ENCODE data around the gene PIAS1.
A peak's percentile ranks its signal among the peaks of the same experiment; 100 is the strongest.
"Not testable (repeated sequence)": the region's sequence is repeated elsewhere in the genome, so short reads cannot be mapped to it uniquely, and the experiment has no call there.

PIAS1 gene

DNA sequence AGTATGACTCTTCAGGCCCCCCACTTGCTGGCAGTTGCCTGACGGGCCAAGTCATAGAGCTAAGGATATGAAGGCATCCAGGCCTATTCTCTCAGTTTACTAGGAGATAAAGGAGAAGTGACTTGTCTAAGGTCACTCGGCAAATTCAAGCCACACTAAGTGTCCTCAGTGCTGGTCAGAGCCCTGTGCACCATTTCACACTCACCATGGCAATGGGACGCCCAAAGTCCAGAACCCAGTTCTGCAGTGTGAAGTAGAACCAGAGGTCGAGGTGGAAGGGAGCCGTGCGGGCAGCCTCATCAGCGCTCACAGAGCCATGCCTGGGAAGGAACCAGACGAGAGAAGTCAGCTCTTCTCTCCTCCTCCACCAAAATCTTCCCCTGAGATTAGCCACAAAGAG is 164.2 kb downstream of the PIAS1 start (continued):
- no peak for TF ChIP-seq ZNF514 (tag by site-specific recombination; IDR thresholded peaks at IDR 0.05)
- TF ChIP-seq BCL11A (tag by site-specific recombination; IDR thresholded peaks at IDR 0.05; ENCODE audit: low read depth), result no peak

DNA sequence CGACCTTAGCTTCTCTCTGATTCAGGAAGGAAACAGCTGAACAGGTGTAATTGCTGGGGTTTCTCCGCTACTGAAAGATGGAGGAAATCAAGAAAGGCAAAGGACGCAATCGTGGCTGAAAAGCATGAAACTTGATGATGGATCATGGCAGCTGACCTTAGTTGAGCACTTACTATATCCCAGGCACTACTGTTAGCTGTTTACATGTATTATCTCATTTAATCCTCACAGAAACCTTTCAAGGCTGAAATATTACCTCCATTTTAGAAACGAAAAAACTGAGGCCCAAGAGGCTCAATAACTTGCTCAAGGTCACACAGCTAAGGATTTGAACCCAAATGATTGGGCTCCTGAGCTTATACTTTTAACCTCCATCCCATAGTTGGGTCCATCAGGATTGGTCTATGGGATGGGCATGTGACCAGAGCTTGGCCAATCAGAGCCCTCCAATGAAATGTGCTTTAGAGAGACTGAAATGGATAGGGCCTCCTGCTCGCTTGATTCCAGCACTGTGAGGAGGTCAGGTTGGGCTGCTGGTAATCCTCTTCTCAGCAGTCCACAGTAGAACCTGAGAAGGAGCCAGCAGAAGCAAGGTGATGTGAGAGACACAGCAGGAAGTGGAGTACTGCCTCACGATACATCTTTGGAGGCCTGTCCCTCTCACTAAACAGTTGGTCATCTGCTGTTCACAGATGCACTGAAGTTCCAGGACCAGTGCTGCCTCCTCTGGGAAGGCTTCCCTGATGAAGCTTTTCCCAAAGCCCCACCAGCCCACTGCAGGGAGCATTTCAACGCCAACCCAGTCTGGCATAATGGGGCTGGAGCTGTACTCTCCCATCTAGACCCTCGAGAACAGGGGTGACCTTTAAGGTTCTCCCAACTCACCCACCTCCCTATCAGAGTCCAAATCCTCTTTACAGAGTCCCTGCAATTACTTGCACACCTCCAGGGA is 165.0 kb downstream of the PIAS1 start:
- H3K4me3 ChIP-seq (ENCODE audit: low read depth, low read length), result no peak overlapping the region

DNA sequence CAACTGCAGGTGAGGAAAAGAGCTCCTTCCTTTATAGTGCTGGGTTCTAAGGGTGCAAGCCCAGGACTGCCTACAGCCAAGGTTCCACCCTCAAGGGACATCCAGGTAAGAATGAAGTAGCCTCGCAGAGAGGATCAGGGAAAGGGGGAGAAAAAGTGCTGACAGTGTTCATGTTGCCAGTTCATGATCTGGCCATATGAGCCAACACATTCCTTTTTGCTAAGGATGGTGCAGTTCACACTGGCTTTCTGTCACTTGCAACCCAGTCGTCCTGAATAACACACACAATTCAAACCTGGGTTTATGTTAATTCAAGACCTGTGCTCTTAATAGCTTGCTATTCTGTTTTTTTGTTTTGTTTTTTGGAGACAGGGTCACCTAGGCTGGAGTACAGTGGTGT is 166.4 kb downstream of the PIAS1 start:
- no peak for TF ChIP-seq GLI4 (tag by site-specific recombination; IDR thresholded peaks at IDR 0.05)
- no peak for TF ChIP-seq SP2 (tag by site-specific recombination; IDR thresholded peaks at IDR 0.05)
- TF ChIP-seq, protein P1, sequence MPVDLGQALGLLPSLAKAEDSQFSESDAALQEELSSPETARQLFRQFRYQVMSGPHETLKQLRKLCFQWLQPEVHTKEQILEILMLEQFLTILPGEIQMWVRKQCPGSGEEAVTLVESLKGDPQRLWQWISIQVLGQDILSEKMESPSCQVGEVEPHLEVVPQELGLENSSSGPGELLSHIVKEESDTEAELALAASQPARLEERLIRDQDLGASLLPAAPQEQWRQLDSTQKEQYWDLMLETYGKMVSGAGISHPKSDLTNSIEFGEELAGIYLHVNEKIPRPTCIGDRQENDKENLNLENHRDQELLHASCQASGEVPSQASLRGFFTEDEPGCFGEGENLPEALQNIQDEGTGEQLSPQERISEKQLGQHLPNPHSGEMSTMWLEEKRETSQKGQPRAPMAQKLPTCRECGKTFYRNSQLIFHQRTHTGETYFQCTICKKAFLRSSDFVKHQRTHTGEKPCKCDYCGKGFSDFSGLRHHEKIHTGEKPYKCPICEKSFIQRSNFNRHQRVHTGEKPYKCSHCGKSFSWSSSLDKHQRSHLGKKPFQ (tag by site-specific recombination; IDR thresholded peaks at IDR 0.05), result peak; percentile 66
- TF ChIP-seq, protein P2, sequence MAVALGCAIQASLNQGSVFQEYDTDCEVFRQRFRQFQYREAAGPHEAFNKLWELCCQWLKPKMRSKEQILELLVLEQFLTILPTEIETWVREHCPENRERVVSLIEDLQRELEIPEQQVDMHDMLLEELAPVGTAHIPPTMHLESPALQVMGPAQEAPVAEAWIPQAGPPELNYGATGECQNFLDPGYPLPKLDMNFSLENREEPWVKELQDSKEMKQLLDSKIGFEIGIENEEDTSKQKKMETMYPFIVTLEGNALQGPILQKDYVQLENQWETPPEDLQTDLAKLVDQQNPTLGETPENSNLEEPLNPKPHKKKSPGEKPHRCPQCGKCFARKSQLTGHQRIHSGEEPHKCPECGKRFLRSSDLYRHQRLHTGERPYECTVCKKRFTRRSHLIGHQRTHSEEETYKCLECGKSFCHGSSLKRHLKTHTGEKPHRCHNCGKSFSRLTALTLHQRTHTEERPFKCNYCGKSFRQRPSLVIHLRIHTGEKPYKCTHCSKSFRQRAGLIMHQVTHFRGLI (tag by site-specific recombination; IDR thresholded peaks at IDR 0.05), result no peak
- ChIA-PET POLR2A (no interaction called here), CTCF (interaction anchor here (0.6 to 1.7 kb wide), 3 partner anchors 10 to 661 kb away, joined by 3 to 8 read pairs (median 3); no protein-coding TSS in a partner anchor)
- no peak overlapping the region for H3K4me3 ChIP-seq (ENCODE audit: low read depth, low read length)
- no peaks in the 10 kb centered on the region for H3K9me3 ChIP-seq (ENCODE audit: control insufficient read depth, insufficient read depth, low read depth, low read length)
- no peak overlapping the region for H3K27ac ChIP-seq (ENCODE audit: extremely low read depth, low read depth, low read length)
- no peaks in the 10 kb centered on the region for H3K4me1 ChIP-seq (ENCODE audit: control insufficient read depth, insufficient read depth, low read length)
- H3K36me3 ChIP-seq (ENCODE audit: control insufficient read depth in 2 of 2, insufficient read depth in 1 of 2, low read length in 2 of 2), result peaks cover 16 to 52% of the 10 kb centered on the region in 2 experiments

More for the DNA sequence above, 165.0 kb downstream of the PIAS1 start:
- Histone ChIP-seq H3K4me1 (ENCODE audit: control insufficient read depth, insufficient read depth, low read length) (no peaks in the 10 kb centered on the region), H3K36me3 (ENCODE audit: control insufficient read depth in 2 of 2, insufficient read depth in 1 of 2, low read length in 2 of 2) (peaks cover 16 to 60% of the 10 kb centered on the region in 2 experiments), H3K9me3 (ENCODE audit: control insufficient read depth, insufficient read depth, low read depth, low read length) (no peaks in the 10 kb centered on the region), H3K27ac (ENCODE audit: extremely low read depth, low read depth, low read length) (no peak overlapping the region)
- TF ChIP-seq ZNF747 (tag by site-specific recombination; IDR thresholded peaks at IDR 0.05) (no peak), KLF16 (tag by site-specific recombination; IDR thresholded peaks at IDR 0.05) (no peak), ZNF140 (tag by site-specific recombination; IDR thresholded peaks at IDR 0.05) (no peak), ZNF121 (tag by site-specific recombination; IDR thresholded peaks at IDR 0.05) (no peak), ZNF664 (tag by site-specific recombination; IDR thresholded peaks at IDR 0.05) (peak; percentile 98), ZNF629 (tag by site-specific recombination; IDR thresholded peaks at IDR 0.05) (no peak)
- POLR2A ChIA-PET, result interaction anchor here (1.0 kb wide), 1 partner anchor 10 kb away, joined by 3 read pairs; the partner anchor contains the start of gene CLN6
- CTCF ChIA-PET, result interaction anchor here (0.5 to 1.7 kb wide), 3 partner anchors 9 to 319 kb away, joined by 3 to 8 read pairs (median 4); no protein-coding TSS in a partner anchor

DNA sequence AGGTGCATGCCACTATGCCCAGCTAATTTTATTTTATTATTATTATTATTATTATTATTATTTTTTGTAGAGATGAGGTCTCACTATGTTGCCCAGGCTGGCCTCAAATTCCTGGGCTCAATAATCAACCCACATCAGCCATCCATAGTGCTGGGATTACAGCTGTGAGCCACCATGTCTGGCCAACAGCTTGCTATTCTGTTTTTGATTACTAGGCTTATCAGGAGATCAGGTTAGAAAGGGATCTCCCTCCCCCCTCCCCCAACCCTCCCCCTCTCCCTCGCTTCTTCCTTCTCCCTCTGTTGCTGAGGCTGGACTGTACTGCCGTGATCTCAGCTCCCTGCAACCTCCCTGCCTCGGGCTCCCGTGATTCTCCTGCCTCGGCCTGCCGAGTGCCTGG is 166.9 kb downstream of the PIAS1 start:
- CTCF ChIA-PET, result interaction anchor here (1.5 to 1.7 kb wide), 2 partner anchors 10 to 32 kb away, joined by 3 to 8 read pairs; no protein-coding TSS in a partner anchor

DNA sequence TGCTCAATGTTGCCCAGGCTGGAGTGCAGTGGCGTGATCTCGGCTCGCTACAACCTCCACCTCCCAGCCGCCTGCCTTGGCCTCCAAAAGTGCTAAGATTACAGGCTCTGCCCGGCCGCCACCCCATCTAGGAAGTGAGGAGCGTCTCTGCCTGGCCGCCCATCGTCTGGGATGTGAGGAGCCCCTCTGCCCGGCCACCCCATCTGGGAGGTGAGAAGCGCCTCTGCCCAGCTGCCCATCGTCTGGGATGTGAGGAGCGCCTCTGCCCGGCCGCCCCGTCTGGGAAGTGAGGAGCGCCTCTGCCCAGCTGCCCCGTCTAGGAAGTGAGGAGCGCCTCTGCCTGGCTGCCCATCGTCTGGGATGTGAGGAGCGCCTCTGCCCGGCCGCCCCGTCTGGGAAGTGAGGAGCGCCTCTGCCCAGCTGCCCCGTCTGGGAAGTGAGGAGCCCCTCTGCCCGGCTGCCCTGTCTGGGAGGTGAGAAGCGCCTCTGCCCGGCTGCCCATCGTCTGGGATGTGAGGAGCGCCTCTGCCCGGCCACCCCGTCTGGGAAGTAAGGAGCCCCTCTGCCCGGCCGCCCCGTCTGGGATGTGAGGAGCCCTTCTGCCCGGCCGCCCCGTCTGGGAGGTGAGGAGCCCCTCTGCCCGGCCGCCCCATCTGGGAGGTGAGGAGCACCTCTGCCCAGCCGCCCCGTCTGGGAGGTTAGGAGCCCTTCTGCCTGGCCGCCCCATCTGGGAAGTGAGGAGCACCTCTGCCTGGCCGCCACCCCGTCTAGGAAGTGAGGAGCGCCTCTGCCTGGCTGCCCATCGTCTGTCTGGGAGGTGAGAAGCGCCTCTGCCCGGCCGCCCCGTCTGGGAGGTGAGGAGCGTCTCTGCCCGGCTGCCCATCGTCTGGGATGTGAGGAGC is 167.7 kb downstream of the PIAS1 start:
- H3K9me3 ChIP-seq (ENCODE audit: control insufficient read depth, insufficient read depth, low read depth, low read length); H3K4me3 ChIP-seq (ENCODE audit: low read depth, low read length); H3K27ac ChIP-seq (ENCODE audit: extremely low read depth, low read depth, low read length); CTCF ChIA-PET; H3K4me1 ChIP-seq (ENCODE audit: control insufficient read depth, insufficient read depth, low read length): not testable (repeated sequence)
- POLR2A ChIA-PET, result interaction anchor here (0.6 kb wide), 1 partner anchor 10 kb away, joined by 3 read pairs; no protein-coding TSS in a partner anchor
- peaks cover 13 to 39% of the 10 kb centered on the region in 2 experiments for H3K36me3 ChIP-seq (ENCODE audit: control insufficient read depth in 2 of 2, insufficient read depth in 1 of 2, low read length in 2 of 2)

More for the DNA sequence above, 166.9 kb downstream of the PIAS1 start:
- no peaks in the 10 kb centered on the region for H3K9me3 ChIP-seq (ENCODE audit: control insufficient read depth, insufficient read depth, low read depth, low read length)
- POLR2A ChIA-PET, result interaction anchor here (0.6 kb wide), 1 partner anchor 9 kb away, joined by 3 read pairs; no protein-coding TSS in a partner anchor
- no peak for TF ChIP-seq ZNF521 (tag by site-specific recombination; IDR thresholded peaks at IDR 0.05)
- no peak for TF ChIP-seq GLIS2 (tag by site-specific recombination; IDR thresholded peaks at IDR 0.05)
- TF ChIP-seq KLF1 (tag by site-specific recombination; IDR thresholded peaks at IDR 0.05), result no peak
- TF ChIP-seq ZNF354C (tag by site-specific recombination; IDR thresholded peaks at IDR 0.05; ENCODE audit: borderline replicate concordance, low read depth), result no peak
- no peak for TF ChIP-seq ZNF585B (tag by site-specific recombination; IDR thresholded peaks at IDR 0.05)
- no peak for TF ChIP-seq ZBTB20 (tag by site-specific recombination; IDR thresholded peaks at IDR 0.05)
- no peak for TF ChIP-seq ZFHX2 (tag by site-specific recombination; conservative IDR thresholded peaks at IDR 0.05)
- TF ChIP-seq, protein P3, sequence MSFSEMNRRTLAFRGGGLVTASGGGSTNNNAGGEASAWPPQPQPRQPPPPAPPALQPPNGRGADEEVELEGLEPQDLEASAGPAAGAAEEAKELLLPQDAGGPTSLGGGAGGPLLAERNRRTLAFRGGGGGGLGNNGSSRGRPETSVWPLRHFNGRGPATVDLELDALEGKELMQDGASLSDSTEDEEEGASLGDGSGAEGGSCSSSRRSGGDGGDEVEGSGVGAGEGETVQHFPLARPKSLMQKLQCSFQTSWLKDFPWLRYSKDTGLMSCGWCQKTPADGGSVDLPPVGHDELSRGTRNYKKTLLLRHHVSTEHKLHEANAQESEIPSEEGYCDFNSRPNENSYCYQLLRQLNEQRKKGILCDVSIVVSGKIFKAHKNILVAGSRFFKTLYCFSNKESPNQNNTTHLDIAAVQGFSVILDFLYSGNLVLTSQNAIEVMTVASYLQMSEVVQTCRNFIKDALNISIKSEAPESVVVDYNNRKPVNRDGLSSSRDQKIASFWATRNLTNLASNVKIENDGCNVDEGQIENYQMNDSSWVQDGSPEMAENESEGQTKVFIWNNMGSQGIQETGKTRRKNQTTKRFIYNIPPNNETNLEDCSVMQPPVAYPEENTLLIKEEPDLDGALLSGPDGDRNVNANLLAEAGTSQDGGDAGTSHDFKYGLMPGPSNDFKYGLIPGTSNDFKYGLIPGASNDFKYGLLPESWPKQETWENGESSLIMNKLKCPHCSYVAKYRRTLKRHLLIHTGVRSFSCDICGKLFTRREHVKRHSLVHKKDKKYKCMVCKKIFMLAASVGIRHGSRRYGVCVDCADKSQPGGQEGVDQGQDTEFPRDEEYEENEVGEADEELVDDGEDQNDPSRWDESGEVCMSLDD (tag by site-specific recombination; IDR thresholded peaks at IDR 0.05), result no peak
- no peak for TF ChIP-seq GLIS1 (tag by site-specific recombination; IDR thresholded peaks at IDR 0.05)
- no peak for TF ChIP-seq ZNF324 (tag by site-specific recombination; IDR thresholded peaks at IDR 0.05)
- H3K36me3 ChIP-seq (ENCODE audit: control insufficient read depth in 2 of 2, insufficient read depth in 1 of 2, low read length in 2 of 2), result peaks cover 17 to 47% of the 10 kb centered on the region in 2 experiments
- no peaks in the 10 kb centered on the region for H3K4me1 ChIP-seq (ENCODE audit: control insufficient read depth, insufficient read depth, low read length)
- no peak overlapping the region for H3K27ac ChIP-seq (ENCODE audit: extremely low read depth, low read depth, low read length)
- H3K4me3 ChIP-seq (ENCODE audit: low read depth, low read length), result no peak overlapping the region

Measured in HEK293 (cell line).